GM12878 (cell line): Measurements from ENCODE around the gene PIAS2. TPM values are rescaled to one million over a fixed set of nuclear protein-coding genes. Genes with fewer than 3 reads are reported as not detected.

Source experiments
- ATAC-seq: fragments of 200-7000 bp; cut with Tn5 transposase; 3 replicates; pipeline ENCODE4 v1.9.1; 2020; ENCODE audit warnings: mild to moderate bottlenecking, moderate library complexity
- BruUV-seq: library from RNA; stranded (reverse); fragments of 400-500 nt; replicated peaks from 2 replicates; lab custom pipeline; 2021; lab: Mats Ljungman, UMichigan
- CTCF ChIA-PET: fragments of 300-600 bp; sonication (Branson Sonifier 250); formaldehyde crosslinking; extraction: SDS; loops from one replicate; lab custom pipeline; 2021; ENCODE audit warnings: inconsistent platforms; lab: Yijun Ruan, JAX
- POLR2A ChIA-PET: fragments of 350-600 bp; formaldehyde crosslinking; extraction: SDS; loops from one replicate; lab custom pipeline; 2021; ENCODE audit warnings: inconsistent platforms; lab: Charles Lee
- RAD21 ChIA-PET: fragments of 300-600 bp; sonication (Branson Sonifier 250); formaldehyde crosslinking; loops from one replicate; lab custom pipeline; 2023; ENCODE audit warnings: antibody characterized with exemption; ENCODE audit not compliant: unreplicated experiment; lab: Charles Lee
- SMC1A ChIA-PET: fragments of 300-600 bp; sonication (Branson Sonifier 250); formaldehyde crosslinking; loops from one replicate; lab custom pipeline; 2023; ENCODE audit not compliant: unreplicated experiment, uncharacterized antibody; lab: Charles Lee
- DNase-seq: peaks from one replicate; pipeline ENCODE4 v3.0.0-alpha.2; 2011; ENCODE audit warnings: low read depth, low spot score
- FAIRE-seq: peaks from 3 replicates; lab custom pipeline; 2011; peaks lifted over from hg19 to GRCh38; lab: Jason Lieb, UNC
- H2AFZ ChIP-seq: 2 replicates; pipeline ENCODE4 v1.6.0; 2011; ENCODE audit warnings: low read depth, low read length, control low read depth; ENCODE audit not compliant: control insufficient read depth
- H3K27ac ChIP-seq: 2 replicates; pipeline ENCODE4 v1.5.1; 2011; ENCODE audit warnings: control low read depth; ENCODE audit not compliant: control insufficient read depth, insufficient read depth
- H3K27me3 ChIP-seq, 2 experiments: replicated peaks in 1 of 2; 2 replicates each; pipeline versions ENCODE4 v1.6.0 to v1.6.1; 2011; ENCODE audit warnings: low read length in 1 of 2; ENCODE audit not compliant: control insufficient read depth in 2 of 2, insufficient read depth in 2 of 2
- H3K36me3 ChIP-seq, 2 experiments: 2 replicates each; pipeline ENCODE4 v1.5.1; 2011; ENCODE audit warnings: low read length in 1 of 2; ENCODE audit not compliant: control insufficient read depth in 2 of 2, insufficient read depth in 2 of 2
- H3K4me1 ChIP-seq: 2 replicates; pipeline ENCODE4 v1.6.1; 2011; ENCODE audit warnings: mild to moderate bottlenecking, low read length, moderate library complexity, mixed read lengths; ENCODE audit not compliant: control insufficient read depth, insufficient read depth
- H3K4me2 ChIP-seq: 2 replicates; pipeline ENCODE4 v1.6.0; 2011; ENCODE audit warnings: control low read depth; ENCODE audit not compliant: control insufficient read depth, insufficient read depth
- H3K4me3 ChIP-seq: fragments of 200-600 bp; sonication (generic); 2 replicates; pipeline ENCODE4 v1.5.1; 2016
- H3K79me2 ChIP-seq: 2 replicates; pipeline ENCODE4 v1.6.0; 2011; ENCODE audit warnings: low read length; ENCODE audit not compliant: control insufficient read depth, insufficient read depth
- H3K9ac ChIP-seq: 2 replicates; pipeline ENCODE4 v1.8.0; 2011; ENCODE audit warnings: low read length, control low read depth, mixed read lengths; ENCODE audit not compliant: control insufficient read depth, insufficient read depth
- H3K9me3 ChIP-seq: replicated peaks from 3 replicates; pipeline ENCODE4 v1.5.1; 2011; ENCODE audit warnings: mild to moderate bottlenecking, low read length; ENCODE audit not compliant: control insufficient read depth, insufficient read depth
- H4K20me1 ChIP-seq: 2 replicates; pipeline ENCODE4 v1.6.0; 2011; ENCODE audit not compliant: control insufficient read depth, insufficient read depth
- ATF2 ChIP-seq: IDR thresholded peaks from 2 replicates; pipeline ENCODE4 v1.6.1; 2012; ENCODE audit warnings: low read length, inconsistent platforms
- FOXM1 ChIP-seq: IDR thresholded peaks from 2 replicates; pipeline ENCODE4 v1.6.1; 2012; ENCODE audit warnings: low read depth, mild to moderate bottlenecking, inconsistent platforms, low read length, moderate library complexity
- NFXL1 ChIP-seq: fragments of 450-650 bp; IDR thresholded peaks from 2 replicates; pipeline ENCODE4 v1.6.1; 2017; ENCODE audit warnings: antibody characterized with exemption, mild to moderate bottlenecking, borderline replicate concordance
- NR2C2 ChIP-seq: IDR thresholded peaks from 2 replicates; pipeline ENCODE4 v1.6.1; 2011; ENCODE audit warnings: borderline replicate concordance, low read depth; ENCODE audit not compliant: control insufficient read depth, insufficient read length
- SIN3A ChIP-seq: IDR thresholded peaks from 2 replicates; pipeline ENCODE4 v1.6.1; 2012; ENCODE audit warnings: low read depth, low read length, improper control_type of control experiment
- SPI1 ChIP-seq: IDR thresholded peaks from 2 replicates; pipeline ENCODE4 v1.6.1; 2011; ENCODE audit warnings: low read depth, mild to moderate bottlenecking, low read length, moderate library complexity, borderline replicate concordance; ENCODE audit not compliant: insufficient read depth
- SRF ChIP-seq, 2 experiments: IDR thresholded peaks; 2 replicates each; pipeline ENCODE4 v1.6.1; 2011; ENCODE audit warnings: low read depth in 2 of 2, low read length in 2 of 2, mild to moderate bottlenecking in 1 of 2, moderate library complexity in 1 of 2
- SUPT20H ChIP-seq: IDR thresholded peaks from 2 replicates; pipeline ENCODE4 v1.6.1; 2011; ENCODE audit warnings: low read depth, mild to moderate bottlenecking, low read length, moderate library complexity, borderline replicate concordance; ENCODE audit not compliant: control insufficient read depth
- TCF3 ChIP-seq: IDR thresholded peaks from 2 replicates; pipeline ENCODE4 v1.6.1; 2012; ENCODE audit warnings: low read depth, mild to moderate bottlenecking, low read length, borderline replicate concordance; ENCODE audit not compliant: insufficient read depth
- YBX1 ChIP-seq: fragments of 450-650 bp; IDR thresholded peaks from 2 replicates; pipeline ENCODE4 v1.6.1; 2016; ENCODE audit warnings: antibody characterized with exemption
- ZBTB4 ChIP-seq: fragments of 450-650 bp; formaldehyde crosslinking; IDR thresholded peaks from 2 replicates; pipeline ENCODE4 v1.4.0; 2022; ENCODE audit warnings: mild to moderate bottlenecking, moderate library complexity
- ZNF24 ChIP-seq: fragments of 450-650 bp; IDR thresholded peaks from 2 replicates; pipeline ENCODE4 v1.6.1; 2017; ENCODE audit warnings: antibody characterized with exemption, mild to moderate bottlenecking
- WGBS: methylation state at CpG from one replicate; pipeline ENCODE4 v1.1.6; 2016; ENCODE audit warnings: low lambda C conversion rate; ENCODE audit not compliant: insufficient replicate concordance, insufficient coverage; ENCODE audit errors: missing lambda C conversion rate; 5-methylcytosine and 5-hydroxymethylcytosine counted together
- in situ Hi-C: fragments of 300-500 bp; cut with MboI; formaldehyde crosslinking; loops from 9 replicates; pipeline ENCODE4 v1.14.3; 2018; ENCODE audit warnings: mixed read lengths
- intact Hi-C: fragments of 100-400 bp; cut with micrococcal nuclease; formaldehyde crosslinking; loops from one replicate; pipeline ENCODE4 v1.14.2; 2022; ENCODE audit not compliant: unreplicated experiment
- polyA plus RNA-seq, 11 experiments: library from polyadenylated mRNA; depleted of rRNA in 4 of 11; unstranded in 6 of 11; stranded (reverse) in 5 of 11; fragments of >200 nt; fragmentation: Nextera tagmentation in 4 of 11; fragmentation: Illumina TruSeq in 1 of 11; extraction: Ambion mirVana in 4 of 11; extraction: Trizol in 1 of 11; gene quantifications; 1 replicate in 1 of 11; 2 replicates in 10 of 11; pipeline versions ENCODE4 v1.2.1 to v1.2.3, GENCODE V29; 2011 to 2016; ENCODE audit warnings: inconsistent platforms in 2 of 11, missing spikeins in 2 of 11, low read depth in 1 of 11
- total RNA-seq, 4 experiments: library from RNA; depleted of rRNA in 3 of 4; stranded (reverse); fragments of >200 nt in 3 of 4; fragmentation: Illumina TruSeq in 1 of 4; extraction: Trizol in 1 of 4; gene quantifications; 2 replicates each; pipeline versions ENCODE4 v1.2.1 to v1.2.3, GENCODE V29; 2013 to 2021
- TF ChIP-seq, protein P1 (sequence below): IDR thresholded peaks from 2 replicates; pipeline ENCODE4 v1.6.1; 2012; ENCODE audit warnings: low read depth, low read length, improper control_type of control experiment
- TF ChIP-seq, protein P2 (sequence below): fragments of 450-650 bp; IDR thresholded peaks from 2 replicates; pipeline ENCODE4 v1.6.1; 2016; ENCODE audit warnings: mild to moderate bottlenecking

The PIAS2 gene
- total and polyA plus RNA-seq, 10 of the 15 experiments (the other 5 are each of a cell fraction or from before 2014, with no cell fraction given), result 4.0 to 31.8 (median 22.4) TPM

DNA sequence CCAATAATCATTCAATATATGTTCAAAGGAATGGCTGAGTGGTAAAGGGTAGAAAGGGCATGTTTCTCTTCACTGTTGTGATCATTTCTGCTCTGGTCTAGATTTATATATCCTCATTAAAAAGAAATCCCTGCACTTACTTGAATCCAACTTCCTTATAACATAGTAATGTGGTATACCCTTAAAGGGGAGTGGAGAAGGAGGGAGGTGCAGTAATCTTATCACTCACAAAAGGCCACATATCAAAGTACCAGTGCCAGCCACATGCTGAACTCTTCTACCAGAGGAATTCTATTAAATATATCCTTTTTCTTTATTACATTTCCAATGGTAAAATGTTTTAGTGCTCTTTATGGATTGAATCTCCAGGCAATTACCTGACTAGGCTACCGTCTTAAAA lies 3.3 kb upstream of the PIAS2 start (continued):
- TF ChIP-seq ZBTB4 (no peak), SUPT20H (no peak)
- TF ChIP-seq, protein P1, sequence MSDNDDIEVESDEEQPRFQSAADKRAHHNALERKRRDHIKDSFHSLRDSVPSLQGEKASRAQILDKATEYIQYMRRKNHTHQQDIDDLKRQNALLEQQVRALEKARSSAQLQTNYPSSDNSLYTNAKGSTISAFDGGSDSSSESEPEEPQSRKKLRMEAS, result no peak

DNA sequence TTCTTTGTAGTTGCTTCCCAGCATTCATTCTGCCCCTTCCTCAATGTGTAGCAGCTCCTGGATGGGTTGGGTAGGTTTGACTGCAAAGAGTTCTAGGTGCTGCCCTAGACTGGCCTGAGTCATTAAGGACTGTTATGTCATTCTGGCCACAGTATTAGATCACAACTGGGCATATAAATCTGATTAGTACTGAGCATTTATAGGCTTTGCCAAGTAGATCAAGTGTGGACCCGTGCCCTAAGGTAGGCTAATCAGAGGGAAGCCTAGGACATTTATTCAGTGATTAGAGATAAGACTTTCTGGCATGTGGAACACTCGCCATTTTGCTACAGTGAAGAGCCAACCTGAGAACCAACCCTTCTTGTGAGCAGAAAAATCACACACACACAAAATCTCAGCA lies 2.8 kb upstream of the PIAS2 start:
- no peak overlapping the region for H3K4me3 ChIP-seq
- WGBS, result 98% methylated on average over 2 of the region's 2 CpGs
- H3K4me2 ChIP-seq, result no peak overlapping the region
- no peaks in the 10 kb centered on the region for H3K27me3 ChIP-seq
- no peak overlapping the region for H2AFZ ChIP-seq
- ChIA-PET POLR2A (no interaction called here), CTCF (no interaction called here), SMC1A (no interaction called here), RAD21 (no interaction called here)
- no peak for ATAC-seq
- no peak overlapping the region for H3K27ac ChIP-seq
- FAIRE-seq, result no peak
- H3K79me2 ChIP-seq, result peaks cover 16% of the 10 kb centered on the region
- TF ChIP-seq, protein P2, sequence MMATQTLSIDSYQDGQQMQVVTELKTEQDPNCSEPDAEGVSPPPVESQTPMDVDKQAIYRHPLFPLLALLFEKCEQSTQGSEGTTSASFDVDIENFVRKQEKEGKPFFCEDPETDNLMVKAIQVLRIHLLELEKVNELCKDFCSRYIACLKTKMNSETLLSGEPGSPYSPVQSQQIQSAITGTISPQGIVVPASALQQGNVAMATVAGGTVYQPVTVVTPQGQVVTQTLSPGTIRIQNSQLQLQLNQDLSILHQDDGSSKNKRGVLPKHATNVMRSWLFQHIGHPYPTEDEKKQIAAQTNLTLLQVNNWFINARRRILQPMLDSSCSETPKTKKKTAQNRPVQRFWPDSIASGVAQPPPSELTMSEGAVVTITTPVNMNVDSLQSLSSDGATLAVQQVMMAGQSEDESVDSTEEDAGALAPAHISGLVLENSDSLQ, result no peak
- TF ChIP-seq TCF3, result no peak
- TF ChIP-seq NFXL1, result no peak
- no peak for TF ChIP-seq YBX1
- TF ChIP-seq NR2C2, result no peak
- TF ChIP-seq, protein P1, result no peak
- TF ChIP-seq FOXM1, result no peak
- no peak for TF ChIP-seq SUPT20H
- TF ChIP-seq SRF (IDR thresholded peaks at IDR 0.05; ENCODE audit: low read depth in 2 of 2, low read length in 2 of 2), result no peak
- TF ChIP-seq SIN3A, result no peak
- no peak for TF ChIP-seq ATF2
- no peak for TF ChIP-seq SPI1
- no peak for TF ChIP-seq ZNF24
- H3K36me3 ChIP-seq, result no peaks in the 10 kb centered on the region
- in situ Hi-C loops, result no loop called here
- DNase-seq, result no peak
- no TSS peak for BruUV-seq
- H4K20me1 ChIP-seq, result no peaks in the 10 kb centered on the region
- intact Hi-C loops, result no loop called here
- H3K4me1 ChIP-seq, result no peaks in the 10 kb centered on the region
- no peak overlapping the region for H3K9ac ChIP-seq
- no peaks in the 10 kb centered on the region for H3K9me3 ChIP-seq
